ENCODE data around the gene LITAFD.

GRCh38 chr16:8854298-8854948 is 27.7 kb upstream of the LITAFD start:
- no peak for TF ChIP-seq EZH2phosphoT487 (IDR thresholded peaks at IDR 0.05; ENCODE audit: insufficient read depth, low read depth)
- TF ChIP-seq EZH2 (IDR thresholded peaks at IDR 0.05; ENCODE audit: insufficient read depth, poor library complexity, severe bottlenecking) = no peak

All from GM23248 (cell line).